Renal cortical epithelial cell (primary cell): ENCODE data around the gene UNC5C. TPM values are rescaled to one million over a fixed set of nuclear protein-coding genes. Genes with fewer than 3 reads are reported as not detected.

ENCODE experiments used
- DNase-seq: peaks from one replicate; pipeline ENCODE4 v3.0.0-alpha.2; 2011; ENCODE audit warnings: low read depth
- total RNA-seq: library from RNA; depleted of rRNA; stranded (reverse); fragments of >200 nt; gene quantifications from 2 replicates; pipeline ENCODE4 v1.2.3, GENCODE V29; 2014

Gene UNC5C
- total RNA-seq: 0.05 TPM in 1 of 2 replicates, not detected in the other

- DNase-seq: peak; percentile 25
Measured at GRCh38 chr4:95548738-95549245, at the start of gene UNC5C. UNC5C (minus strand) TSS chr4:95548973.

GRCh38 chr4:95596676-95597075 lies 47.9 kb upstream of the UNC5C start:
- no peak for DNase-seq

- DNase-seq: no peak
Measured at GRCh38 chr4:95594629-95595028, 45.9 kb upstream of the UNC5C start.

- DNase-seq: no peak
Measured at GRCh38 chr4:95594013-95594412, 45.2 kb upstream of the UNC5C start.

- DNase-seq: no peak
Measured at GRCh38 chr4:95591278-95591677, 42.5 kb upstream of the UNC5C start.

GRCh38 chr4:95590615-95591014 lies 41.8 kb upstream of the UNC5C start:
- DNase-seq: no peak

- DNase-seq: no peak
Measured at GRCh38 chr4:95585016-95585695, 36.4 kb upstream of the UNC5C start.

- DNase-seq: no peak
Measured at GRCh38 chr4:95580226-95580625, 31.5 kb upstream of the UNC5C start.

- DNase-seq: peak; percentile 88
Measured at GRCh38 chr4:95572304-95572991, 23.7 kb upstream of the UNC5C start.

- DNase-seq: no peak
Measured at GRCh38 chr4:95571577-95571976, 22.8 kb upstream of the UNC5C start.

GRCh38 chr4:95563638-95564337 lies 15.0 kb upstream of the UNC5C start:
- DNase-seq: no peak

- DNase-seq: no peak
Measured at GRCh38 chr4:95560774-95561173, 12.0 kb upstream of the UNC5C start.

GRCh38 chr4:95556207-95556859 lies 7.6 kb upstream of the UNC5C start:
- peak; percentile 91 for DNase-seq

- no peak for DNase-seq
Measured at GRCh38 chr4:95552942-95553550, 4.3 kb upstream of the UNC5C start.

GRCh38 chr4:95551653-95552052 lies 2.9 kb upstream of the UNC5C start:
- DNase-seq: no peak

- no peak for DNase-seq
Measured at GRCh38 chr4:95550115-95550987, 1.6 kb upstream of the UNC5C start.

GRCh38 chr4:95549246-95550114 lies 707 bp upstream of the UNC5C start:
- DNase-seq: peak; percentile 18

- no peak for DNase-seq
Measured at GRCh38 chr4:95547715-95548471, 880 bp downstream of the UNC5C start.
